ENCODE results near the gene NFKB1.

NFKB1 gene

DNA sequence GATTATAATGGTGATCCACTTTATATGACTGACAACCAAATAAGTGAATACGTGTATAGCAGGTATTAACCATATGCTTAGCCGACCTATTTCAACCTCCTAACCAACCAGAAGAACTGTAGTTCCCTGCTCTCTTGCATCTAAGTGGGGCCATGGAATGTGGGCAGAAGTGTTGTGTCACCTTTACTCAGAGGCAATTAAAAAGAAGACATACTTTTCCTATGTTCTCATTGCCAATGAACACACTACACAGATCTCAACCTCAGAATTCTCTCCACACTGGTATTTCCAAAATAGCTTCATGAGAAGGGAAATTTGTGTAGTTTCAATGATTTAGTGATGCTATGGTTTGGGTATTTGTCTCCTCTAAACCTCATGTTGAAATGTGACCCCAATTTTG lies 3.2 kb upstream of the NFKB1 start:
- H3K27ac ChIP-seq: no peak overlapping the region
- H4K20me1 ChIP-seq: no peaks in the 10 kb centered on the region
- TF ChIP-seq Cebpa-rat (IDR thresholded peaks at IDR 0.05): no peak
- no peaks in the 10 kb centered on the region; the same call in 1 of the 2 replicates for H3K9me3 ChIP-seq
- no peaks in the 10 kb centered on the region for H3K27me3 ChIP-seq
- H3K9ac ChIP-seq: no peak overlapping the region
- no peak overlapping the region for H3K4me2 ChIP-seq
- peaks cover 26% of the 10 kb centered on the region for H3K4me1 ChIP-seq
- H3K36me3 ChIP-seq: no peaks in the 10 kb centered on the region
- H3K4me3 ChIP-seq: no peak overlapping the region

GRCh38 chr4:102500352-102500695 lies 835 bp upstream of the NFKB1 start:
- H3K4me3 ChIP-seq: peak overlapping the region; percentile 94
- H3K4me2 ChIP-seq: peak overlapping the region; percentile 88
- peaks cover 35% of the 10 kb centered on the region for H3K4me1 ChIP-seq
- no peaks in the 10 kb centered on the region; the same call in 1 of the 2 replicates for H3K9me3 ChIP-seq
- no peak for TF ChIP-seq Cebpa-rat (IDR thresholded peaks at IDR 0.05)
- peak overlapping the region; percentile 99 for H3K27ac ChIP-seq
- peak overlapping the region; percentile 98 for H3K9ac ChIP-seq
- H3K36me3 ChIP-seq: no peaks in the 10 kb centered on the region
- peaks cover 19% of the 10 kb centered on the region for H4K20me1 ChIP-seq
- no peaks in the 10 kb centered on the region for H3K27me3 ChIP-seq

DNA sequence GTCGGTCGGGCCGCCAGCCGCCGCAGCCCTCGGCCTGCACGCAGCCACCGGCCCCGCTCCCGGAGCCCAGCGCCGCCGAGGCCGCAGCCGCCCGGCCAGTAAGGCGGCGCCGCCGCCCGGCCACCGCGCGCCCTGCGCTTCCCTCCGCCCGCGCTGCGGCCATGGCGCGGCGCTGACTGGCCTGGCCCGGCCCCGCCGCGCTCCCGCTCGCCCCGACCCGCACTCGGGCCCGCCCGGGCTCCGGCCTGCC lies 213 bp downstream of the NFKB1 start:
- Histone ChIP-seq H3K4me3 (peak overlapping the region; percentile 94), H3K36me3 (no peaks in the 10 kb centered on the region), H3K27ac (peak overlapping the region; percentile 99), H3K9ac (peak overlapping the region; percentile 98), H3K27me3 (no peaks in the 10 kb centered on the region), H3K4me1 (peaks cover 44% of the 10 kb centered on the region), H3K4me2 (peak overlapping the region; percentile 88), H4K20me1 (peaks cover 27% of the 10 kb centered on the region), H3K9me3 (no peaks in the 10 kb centered on the region; the same call in 1 of the 2 replicates)
- no peak for TF ChIP-seq Cebpa-rat (IDR thresholded peaks at IDR 0.05)

- no peaks in the 10 kb centered on the region for H3K27me3 ChIP-seq
- H3K4me1 ChIP-seq: peaks cover 48% of the 10 kb centered on the region
- H3K4me3 ChIP-seq: peak overlapping the region; percentile 94
- H3K4me2 ChIP-seq: peak overlapping the region; percentile 88
- peak overlapping the region; percentile 99 for H3K27ac ChIP-seq
- no peaks in the 10 kb centered on the region for H3K36me3 ChIP-seq
- peak overlapping the region; percentile 98 for H3K9ac ChIP-seq
- H3K9me3 ChIP-seq: no peaks in the 10 kb centered on the region; the same call in 1 of the 2 replicates
- peaks cover 35% of the 10 kb centered on the region for H4K20me1 ChIP-seq
- TF ChIP-seq Cebpa-rat (IDR thresholded peaks at IDR 0.05): no peak
Observed at GRCh38 chr4:102502543-102502818, 1.3 kb downstream of the NFKB1 start.

DNA sequence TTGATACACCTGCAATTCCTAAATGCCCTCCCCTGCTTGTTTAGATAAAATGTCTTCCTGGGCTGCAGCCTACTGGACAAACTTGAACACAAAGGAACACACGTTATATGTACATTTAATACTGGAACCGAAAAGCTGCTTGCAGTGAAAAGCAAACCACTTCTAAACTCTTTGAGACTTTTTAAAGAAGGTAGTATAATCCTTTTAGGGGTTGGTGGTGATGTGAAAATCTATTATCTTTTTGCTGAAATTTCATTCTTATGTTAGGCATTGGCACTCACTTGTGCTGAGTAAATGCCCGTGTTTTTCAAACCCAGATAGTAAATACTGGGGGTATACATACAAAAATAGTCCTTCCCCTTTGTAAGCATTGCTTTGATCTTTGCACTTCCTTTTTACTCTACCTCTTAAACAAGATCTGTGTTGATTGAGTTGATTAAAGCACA lies 2.2 kb downstream of the NFKB1 start:
- Histone ChIP-seq H4K20me1 (peaks cover 38% of the 10 kb centered on the region), H3K4me3 (peak overlapping the region; percentile 94), H3K4me1 (peaks cover 48% of the 10 kb centered on the region), H3K9ac (peak overlapping the region; percentile 98), H3K36me3 (no peaks in the 10 kb centered on the region), H3K27ac (peak overlapping the region; percentile 99), H3K27me3 (no peaks in the 10 kb centered on the region), H3K9me3 (no peaks in the 10 kb centered on the region; the same call in 1 of the 2 replicates), H3K4me2 (peak overlapping the region; percentile 88)
- no peak for TF ChIP-seq Cebpa-rat (IDR thresholded peaks at IDR 0.05)

GRCh38 chr4:102503831-102504786 lies 3.0 kb downstream of the NFKB1 start:
- Histone ChIP-seq H3K9me3 (no peaks in the 10 kb centered on the region; the same call in 1 of the 2 replicates), H3K4me2 (peak overlapping the region; percentile 88), H3K4me3 (peak overlapping the region; percentile 94), H4K20me1 (peaks cover 38% of the 10 kb centered on the region), H3K9ac (peak overlapping the region; percentile 98), H3K27me3 (no peaks in the 10 kb centered on the region), H3K36me3 (no peaks in the 10 kb centered on the region), H3K27ac (no peak overlapping the region; the same call in 1 of the 2 replicates), H3K4me1 (peaks cover 48% of the 10 kb centered on the region)
- TF ChIP-seq Cebpa-rat (IDR thresholded peaks at IDR 0.05): no peak

DNA sequence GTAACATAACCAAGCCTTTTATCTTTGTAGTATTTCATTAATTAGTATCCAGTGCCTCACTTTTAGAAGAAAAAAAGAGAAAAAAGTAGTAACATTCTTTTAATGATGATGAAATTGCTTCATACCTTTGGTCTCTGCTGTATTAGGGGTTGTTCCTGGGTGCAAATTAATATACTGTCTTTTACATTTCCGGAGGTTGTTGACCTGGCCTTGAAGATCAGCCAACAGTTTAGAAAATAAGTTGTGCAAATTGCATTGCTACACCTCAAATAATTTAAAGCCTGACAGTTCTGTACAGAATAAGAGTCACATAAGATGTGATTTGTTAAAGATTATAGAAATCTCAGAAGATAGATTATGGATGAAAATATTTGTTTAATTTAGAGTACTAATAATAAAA lies 3.8 kb downstream of the NFKB1 start:
- H3K4me3 ChIP-seq: no peak overlapping the region
- peaks cover 8% of the 10 kb centered on the region for H3K36me3 ChIP-seq
- H3K9me3 ChIP-seq: peaks cover 8% of the 10 kb centered on the region
- peak overlapping the region; percentile 88 for H3K4me2 ChIP-seq
- no peak overlapping the region for H3K9ac ChIP-seq
- no peak for TF ChIP-seq Cebpa-rat (IDR thresholded peaks at IDR 0.05)
- no peaks in the 10 kb centered on the region for H3K27me3 ChIP-seq
- peaks cover 46% of the 10 kb centered on the region for H3K4me1 ChIP-seq
- no peak overlapping the region for H3K27ac ChIP-seq
- peaks cover 38% of the 10 kb centered on the region for H4K20me1 ChIP-seq

- Histone ChIP-seq H3K9ac (no peak overlapping the region), H3K4me2 (peak overlapping the region; percentile 38), H3K4me3 (no peak overlapping the region), H3K27me3 (no peaks in the 10 kb centered on the region), H3K4me1 (peaks cover 38% of the 10 kb centered on the region), H3K9me3 (peaks cover 10% of the 10 kb centered on the region), H3K27ac (no peak overlapping the region), H4K20me1 (peaks cover 38% of the 10 kb centered on the region), H3K36me3 (peaks cover 10% of the 10 kb centered on the region)
- no peak for TF ChIP-seq Cebpa-rat (IDR thresholded peaks at IDR 0.05)
Observed at GRCh38 chr4:102505708-102506107, 4.5 kb downstream of the NFKB1 start.

GRCh38 chr4:102506523-102506922 lies 5.4 kb downstream of the NFKB1 start:
- H3K4me1 ChIP-seq: peaks cover 38% of the 10 kb centered on the region
- H3K9me3 ChIP-seq: peaks cover 15% of the 10 kb centered on the region
- no peak for TF ChIP-seq Cebpa-rat (IDR thresholded peaks at IDR 0.05)
- peaks cover 38% of the 10 kb centered on the region for H4K20me1 ChIP-seq
- peak overlapping the region; percentile 38 for H3K4me2 ChIP-seq
- H3K4me3 ChIP-seq: no peak overlapping the region
- H3K9ac ChIP-seq: no peak overlapping the region
- no peaks in the 10 kb centered on the region for H3K27me3 ChIP-seq
- H3K27ac ChIP-seq: no peak overlapping the region
- peaks cover 16% of the 10 kb centered on the region for H3K36me3 ChIP-seq

- Histone ChIP-seq H3K4me3 (no peak overlapping the region), H3K9me3 (peaks cover 66% of the 10 kb centered on the region), H3K36me3 (peaks cover 48% of the 10 kb centered on the region), H3K27ac (no peak overlapping the region), H3K4me1 (peaks cover 10% of the 10 kb centered on the region), H4K20me1 (peaks cover 8% of the 10 kb centered on the region; the same call in 1 of the 2 replicates), H3K9ac (no peak overlapping the region), H3K4me2 (no peak overlapping the region), H3K27me3 (no peaks in the 10 kb centered on the region)
- TF ChIP-seq Cebpa-rat (IDR thresholded peaks at IDR 0.05): no peak
Observed at GRCh38 chr4:102511830-102512605, 10.9 kb downstream of the NFKB1 start.
